Naive B cell (primary cell): Measurements from ENCODE around the gene APOL5. TPM values are rescaled to one million over a fixed set of nuclear protein-coding genes. Genes with fewer than 3 reads are reported as not detected.
"Not testable (repeated sequence)": the region's sequence is repeated elsewhere in the genome, so short reads cannot be mapped to it uniquely, and the experiment has no call there.

Experiments
- ATAC-seq, 2 donors: fragments of 150-1000 bp; cut with Tn5 transposase; 2 replicates each; pipeline ENCODE4 v1.10.0; 2021; ENCODE audit warnings: low read depth in 2 of 2, mild to moderate bottlenecking in 2 of 2, moderate library complexity in 2 of 2
- DNase-seq: peaks from one replicate; pipeline ENCODE4 v3.0.0; 2022
- H3K27ac Mint-ChIP-seq, 6 donors: one replicate each; pipeline ENCODE4 v1.8.0; 2020 to 2022; ENCODE audit warnings: mild to moderate bottlenecking in 6 of 6, mixed read lengths in 6 of 6, moderate library complexity in 5 of 6, inconsistent platforms in 2 of 6
- H3K27me3 Mint-ChIP-seq, 3 donors: one replicate each; pipeline ENCODE4 v1.8.0; 2021 to 2022; ENCODE audit warnings: mixed read lengths in 3 of 3, mild to moderate bottlenecking in 1 of 3
- H3K36me3 Mint-ChIP-seq, 2 donors: one replicate each; pipeline ENCODE4 v1.8.0; 2020 to 2022; ENCODE audit warnings: mixed read lengths in 2 of 2, inconsistent platforms in 1 of 2, mild to moderate bottlenecking in 1 of 2
- H3K4me1 Mint-ChIP-seq, 3 donors: one replicate each; pipeline ENCODE4 v1.8.0; 2020 to 2022; ENCODE audit warnings: mixed read lengths in 3 of 3, inconsistent platforms in 1 of 3, mild to moderate bottlenecking in 1 of 3, moderate library complexity in 1 of 3
- H3K4me3 Mint-ChIP-seq, 8 donors: one replicate each; pipeline ENCODE4 v1.8.0; 2020 to 2022; ENCODE audit warnings: mild to moderate bottlenecking in 8 of 8, mixed read lengths in 8 of 8, moderate library complexity in 8 of 8, inconsistent platforms in 2 of 8
- H3K9me3 Mint-ChIP-seq, 7 donors: one replicate each; pipeline ENCODE4 v1.8.0; 2020 to 2022; ENCODE audit warnings: mixed read lengths in 7 of 7, mild to moderate bottlenecking in 5 of 7, inconsistent platforms in 2 of 7, moderate library complexity in 1 of 7
- polyA plus RNA-seq, 6 donors: library from polyadenylated mRNA; unstranded; fragments of 300-500 nt; fragmentation: Illumina TruSeq; gene quantifications; one replicate each; pipeline ENCODE4 v1.2.3, GENCODE V29; 2021; ENCODE audit warnings: low read depth in 6 of 6

The APOL5 gene
- polyA plus RNA-seq: not detected

DNA sequence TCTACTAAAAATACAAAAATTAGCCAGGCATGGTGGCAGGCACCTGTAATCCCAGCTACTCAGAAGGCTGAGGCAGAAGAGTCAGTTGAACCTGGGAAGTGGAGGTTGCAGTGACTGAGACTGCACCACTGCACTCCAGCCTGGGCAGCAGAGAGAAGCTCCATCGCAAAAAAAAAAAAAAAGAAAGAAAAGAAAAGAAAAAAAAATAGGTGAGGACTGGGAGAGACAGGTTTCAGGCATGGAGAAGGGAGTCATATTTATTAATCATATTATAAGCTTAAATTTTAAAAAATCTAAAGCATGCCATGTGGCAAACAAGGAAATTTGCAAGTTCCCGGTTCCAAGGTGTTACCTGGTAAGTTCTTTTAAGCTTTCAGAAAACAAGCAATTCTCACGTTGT, at the start of gene APOL5:
TSS of gene APOL5 (plus strand) at position 301 of the 400 bp plus-strand sequence. CDS start at position 301, 0 bp downstream.
- H3K9me3 Mint-ChIP-seq: peaks cover 4 to 21% (median 12%) of the 10 kb centered on the region in 7 donors
- ATAC-seq (no peak), DNase-seq (no peak)
- peaks cover 6 to 25% of the 10 kb centered on the region in 2 donors for H3K36me3 Mint-ChIP-seq
- H3K27me3 Mint-ChIP-seq: peaks cover 29 to 58% (median 41%) of the 10 kb centered on the region in 3 donors
- H3K4me3 Mint-ChIP-seq: no peak within 1 kb of the TSS
- H3K4me1 Mint-ChIP-seq: no peaks in the 10 kb centered on the region
- H3K27ac Mint-ChIP-seq: no peak within 1 kb of the TSS

- no peak for ATAC-seq
- H3K27ac Mint-ChIP-seq: no peak overlapping the region
- H3K27me3 Mint-ChIP-seq: no peaks in the 10 kb centered on the region
- no peak overlapping the region for H3K4me3 Mint-ChIP-seq
- no peak for DNase-seq
- peaks cover 0 to 29% (median 19%) of the 10 kb centered on the region in 7 donors for H3K9me3 Mint-ChIP-seq
- peaks cover 10 to 20% (median 13%) of the 10 kb centered on the region in 3 donors for H3K4me1 Mint-ChIP-seq
- peaks cover 0 to 6% of the 10 kb centered on the region in 2 donors for H3K36me3 Mint-ChIP-seq
Measured at GRCh38 chr22:35674335-35674734, 43.3 kb upstream of the APOL5 start.

GRCh38 chr22:35676065-35676464, 41.6 kb upstream of the APOL5 start:
- H3K9me3 Mint-ChIP-seq: peaks cover 0 to 29% (median 19%) of the 10 kb centered on the region in 7 donors
- H3K27ac Mint-ChIP-seq: peak overlapping the region in 2 of 6 donors; percentile 24 to 76
- H3K27me3 Mint-ChIP-seq, H3K36me3 Mint-ChIP-seq: not testable (repeated sequence)
- DNase-seq (peak; percentile 23), ATAC-seq (peak; percentile 45 to 55)
- H3K4me3 Mint-ChIP-seq: peak overlapping the region in 5 of 8 donors; percentile 1 to 78 (median 45)
- peaks cover 15 to 20% (median 17%) of the 10 kb centered on the region in 3 donors for H3K4me1 Mint-ChIP-seq

DNA sequence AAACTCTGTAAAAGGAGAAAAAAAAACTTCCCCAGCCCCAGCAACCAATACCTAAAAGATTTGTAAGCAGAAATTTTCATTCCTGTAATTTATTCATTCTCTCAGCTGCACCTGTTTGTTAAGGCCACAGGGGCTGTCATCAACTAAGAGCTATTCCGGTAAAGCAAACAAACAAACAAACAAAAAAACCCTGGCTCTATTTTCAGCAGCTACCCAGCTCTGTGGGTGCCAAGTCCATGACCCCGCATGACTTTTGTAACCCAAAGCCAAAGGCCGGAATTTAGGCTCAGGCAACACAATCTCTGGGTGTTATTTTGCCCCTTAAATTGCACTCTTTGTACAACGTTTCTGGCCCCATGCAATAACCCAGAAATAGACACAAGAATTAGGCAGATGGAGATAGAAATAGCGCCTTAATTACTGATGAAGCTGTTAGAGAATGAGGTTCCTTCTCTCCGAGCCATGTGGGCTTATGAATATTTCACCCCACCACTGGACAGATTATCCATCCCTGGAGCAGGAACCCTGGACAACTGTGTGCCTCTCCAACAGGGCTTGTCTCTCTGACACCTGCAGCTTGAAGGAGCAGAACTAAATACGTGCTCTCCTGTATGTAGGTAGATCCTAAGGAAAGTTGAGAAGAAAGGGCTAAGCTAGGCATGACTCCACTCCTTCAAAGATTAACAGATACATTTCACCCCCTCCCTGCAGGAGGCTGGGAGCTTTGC, 40.0 kb upstream of the APOL5 start:
- Mint-ChIP-seq H3K27me3 (no peaks in the 10 kb centered on the region), H3K27ac (no peak overlapping the region), H3K36me3 (peaks cover 0 to 6% of the 10 kb centered on the region in 2 donors), H3K9me3 (peaks cover 0 to 33% (median 15%) of the 10 kb centered on the region in 7 donors), H3K4me3 (no peak overlapping the region), H3K4me1 (peaks cover 15 to 20% (median 17%) of the 10 kb centered on the region in 3 donors)
- DNase-seq (no peak), ATAC-seq (no peak)

DNA sequence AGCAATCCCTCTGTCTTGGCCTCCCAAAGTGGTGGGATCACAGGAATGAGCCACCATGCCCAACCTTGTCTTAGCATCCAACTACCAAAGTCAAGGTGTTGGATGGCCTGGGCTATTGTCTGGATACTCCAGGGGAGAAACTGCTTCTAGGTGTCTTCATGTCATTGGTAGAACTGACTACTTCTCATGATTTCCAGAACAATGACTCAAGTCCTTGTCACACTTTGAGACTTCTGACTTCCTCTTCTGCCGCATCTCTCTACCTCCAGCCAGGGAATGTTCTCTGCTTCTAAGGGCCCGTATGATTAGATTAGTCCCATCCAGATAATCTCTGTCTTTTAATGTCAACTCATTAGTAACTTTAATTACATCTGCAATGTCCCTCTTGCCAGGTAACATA, 38.8 kb upstream of the APOL5 start:
- DNase-seq (no peak), ATAC-seq (no peak)
- peaks cover 5 to 12% of the 10 kb centered on the region in 2 donors for H3K36me3 Mint-ChIP-seq
- H3K4me3 Mint-ChIP-seq: no peak overlapping the region
- peaks cover 0 to 28% (median 10%) of the 10 kb centered on the region in 7 donors for H3K9me3 Mint-ChIP-seq
- peaks cover 17 to 22% (median 20%) of the 10 kb centered on the region in 3 donors for H3K4me1 Mint-ChIP-seq
- H3K27me3 Mint-ChIP-seq: peaks cover 5 to 10% (median 9%) of the 10 kb centered on the region in 3 donors
- H3K27ac Mint-ChIP-seq: no peak overlapping the region

DNA sequence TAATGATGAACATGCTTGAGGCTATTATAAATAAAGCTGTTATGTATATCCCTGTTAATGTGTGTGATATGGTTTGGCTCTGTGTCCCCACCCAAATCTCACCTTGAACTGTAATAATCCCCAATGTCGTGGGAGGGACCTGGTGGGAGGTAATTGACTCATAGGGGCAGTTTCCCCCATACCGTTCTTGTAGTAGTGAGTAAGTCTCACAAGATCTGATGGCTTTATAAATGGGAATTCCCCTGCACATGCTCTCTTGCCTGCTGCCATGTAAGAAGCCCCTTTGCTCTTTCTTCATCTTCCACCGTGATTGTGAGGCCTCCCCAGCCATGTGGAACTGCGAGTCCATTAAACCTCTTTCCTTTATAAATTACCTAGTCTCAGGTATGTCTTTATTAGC, 38.2 kb upstream of the APOL5 start:
- H3K36me3 Mint-ChIP-seq: peaks cover 5 to 12% of the 10 kb centered on the region in 2 donors
- not testable (repeated sequence) for H3K4me3 Mint-ChIP-seq, DNase-seq
- peak overlapping the region in 1 of 6 donors; percentile 9 for H3K27ac Mint-ChIP-seq
- ATAC-seq: peak in 1 of 2 donors; percentile 13
- peaks cover 0 to 28% (median 10%) of the 10 kb centered on the region in 7 donors for H3K9me3 Mint-ChIP-seq
- peaks cover 5 to 14% (median 11%) of the 10 kb centered on the region in 3 donors for H3K27me3 Mint-ChIP-seq
- peaks cover 17 to 23% (median 20%) of the 10 kb centered on the region in 3 donors for H3K4me1 Mint-ChIP-seq

DNA sequence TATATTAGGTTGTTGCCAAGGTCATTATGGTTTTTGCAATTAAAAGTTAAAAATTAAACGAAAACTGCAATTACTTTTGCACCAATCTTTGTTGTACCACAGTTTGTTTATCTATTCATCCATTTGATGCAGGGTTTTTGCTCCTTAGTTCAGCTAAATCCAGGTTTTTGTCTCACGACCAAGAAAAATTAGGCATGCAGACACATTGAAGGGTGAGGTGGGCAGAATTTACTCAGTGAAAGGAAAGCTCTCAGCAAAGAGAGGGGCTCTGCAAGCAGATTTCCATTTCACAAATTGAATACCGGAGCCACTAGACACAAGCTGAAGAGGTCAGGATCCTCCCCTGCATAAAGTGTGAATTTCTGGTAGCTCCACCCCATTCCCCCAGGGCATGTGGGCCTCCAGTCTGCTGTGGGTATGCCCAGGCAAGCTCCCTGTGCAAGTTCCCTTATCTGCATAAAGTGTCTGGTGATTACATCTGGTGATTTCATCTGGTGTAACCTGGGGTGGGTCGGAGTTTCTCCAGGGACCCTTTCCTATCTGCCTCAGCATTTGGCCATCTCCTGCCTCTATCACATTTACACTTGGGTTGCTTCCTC, 36.1 kb upstream of the APOL5 start:
- Mint-ChIP-seq H3K4me1 (peaks cover 21 to 28% (median 26%) of the 10 kb centered on the region in 3 donors), H3K4me3 (no peak overlapping the region), H3K36me3 (peaks cover 5 to 7% of the 10 kb centered on the region in 2 donors), H3K27ac (no peak overlapping the region), H3K9me3 (peaks cover 0 to 13% (median 0%) of the 10 kb centered on the region in 7 donors), H3K27me3 (peaks cover 5 to 14% (median 11%) of the 10 kb centered on the region in 3 donors)
- ATAC-seq (no peak), DNase-seq (no peak)

DNA sequence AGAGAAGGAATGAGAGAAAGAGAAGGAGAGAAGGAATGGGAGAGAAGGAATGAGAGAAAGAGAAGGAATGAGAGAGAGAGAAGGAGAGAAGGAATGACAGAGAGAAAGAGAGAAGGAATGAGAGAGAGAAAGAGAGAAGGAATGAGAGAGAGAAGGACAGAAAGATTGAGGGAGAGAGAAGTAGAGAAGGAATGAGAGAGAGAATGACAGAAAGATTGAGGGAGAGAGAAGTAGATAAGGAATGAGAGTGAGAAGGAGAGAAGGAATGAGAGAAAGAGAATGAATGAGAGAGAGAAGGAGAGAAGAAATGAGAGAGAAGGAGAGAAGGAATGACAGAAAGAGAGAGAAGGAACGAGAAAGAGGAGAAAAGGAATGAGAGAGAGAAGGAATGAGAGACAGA, 34.1 kb upstream of the APOL5 start:
- Mint-ChIP-seq H3K27me3 (peaks cover 5 to 14% (median 11%) of the 10 kb centered on the region in 3 donors), H3K4me1 (peaks cover 21 to 28% (median 21%) of the 10 kb centered on the region in 3 donors), H3K4me3 (no peak overlapping the region), H3K36me3 (peaks cover 7 to 9% of the 10 kb centered on the region in 2 donors), H3K9me3 (peaks cover 0 to 13% (median 4%) of the 10 kb centered on the region in 7 donors), H3K27ac (peak overlapping the region in 2 of 6 donors; percentile 4 to 64)
- DNase-seq: no peak
- no peak for ATAC-seq

DNA sequence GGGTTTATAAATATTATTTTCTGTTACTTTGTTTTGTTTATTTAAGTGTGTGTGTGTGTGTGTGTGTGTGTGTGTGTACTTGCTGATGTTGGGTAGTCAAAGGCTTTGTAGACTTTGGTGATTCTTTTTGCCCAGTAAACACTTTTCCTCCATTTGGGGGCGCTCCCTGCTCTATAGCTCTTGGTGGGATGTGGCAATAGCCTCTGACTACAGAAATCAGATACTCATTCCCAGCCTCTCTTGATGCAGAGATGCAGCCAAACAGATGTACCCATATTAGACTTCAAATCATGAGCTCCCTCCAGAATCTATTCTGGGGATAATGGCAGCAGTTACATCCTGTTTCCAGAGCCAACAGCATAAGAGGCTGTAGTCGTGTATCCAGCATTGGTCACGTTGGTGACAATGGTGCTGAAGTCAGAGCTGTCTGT, 33.4 kb upstream of the APOL5 start:
- Mint-ChIP-seq H3K9me3 (peaks cover 0 to 13% (median 4%) of the 10 kb centered on the region in 7 donors), H3K27ac (peak overlapping the region in 1 of 6 donors; percentile 64), H3K4me1 (peaks cover 16 to 24% (median 18%) of the 10 kb centered on the region in 3 donors), H3K36me3 (peaks cover 7 to 9% of the 10 kb centered on the region in 2 donors), H3K27me3 (peaks cover 5 to 17% (median 14%) of the 10 kb centered on the region in 3 donors), H3K4me3 (no peak overlapping the region)
- no peak for ATAC-seq
- DNase-seq: no peak

DNA sequence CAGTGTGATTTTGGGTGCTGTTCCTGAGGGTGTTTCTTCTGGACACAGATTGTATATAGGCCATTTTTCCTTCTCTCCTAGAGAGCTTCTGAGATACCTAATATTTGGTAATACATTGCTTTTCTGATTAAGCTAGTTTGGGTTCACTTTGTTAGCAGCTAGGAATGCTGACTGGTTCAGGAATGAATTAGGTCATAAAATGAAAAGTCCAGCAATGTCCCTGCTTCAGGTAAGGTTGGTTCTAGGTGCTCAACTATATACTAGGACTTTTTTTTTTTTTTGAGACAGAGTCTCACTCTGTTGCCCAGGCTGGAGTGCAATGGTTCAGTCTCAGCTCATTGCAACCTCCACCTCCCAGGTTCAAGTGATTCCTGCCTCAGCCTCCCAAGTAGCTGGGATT, 32.9 kb upstream of the APOL5 start:
- Mint-ChIP-seq H3K4me1 (peaks cover 12 to 22% (median 18%) of the 10 kb centered on the region in 3 donors), H3K4me3 (no peak overlapping the region), H3K36me3 (peaks cover 7 to 9% of the 10 kb centered on the region in 2 donors), H3K27ac (no peak overlapping the region), H3K9me3 (peaks cover 0 to 13% (median 4%) of the 10 kb centered on the region in 7 donors), H3K27me3 (peaks cover 5 to 20% (median 14%) of the 10 kb centered on the region in 3 donors)
- ATAC-seq (no peak), DNase-seq (no peak)

GRCh38 chr22:35685731-35686130, 31.9 kb upstream of the APOL5 start:
- Mint-ChIP-seq H3K4me3 (peak overlapping the region in 5 of 8 donors; percentile 10 to 59 (median 22)), H3K4me1 (peaks cover 12 to 23% (median 18%) of the 10 kb centered on the region in 3 donors), H3K27me3 (peaks cover 5 to 20% (median 14%) of the 10 kb centered on the region in 3 donors), H3K9me3 (peaks cover 0 to 13% (median 4%) of the 10 kb centered on the region in 7 donors), H3K36me3 (peaks cover 7 to 9% of the 10 kb centered on the region in 2 donors), H3K27ac (peak overlapping the region in 4 of 6 donors; percentile 8 to 45 (median 26))
- DNase-seq: no peak
- ATAC-seq: no peak

DNA sequence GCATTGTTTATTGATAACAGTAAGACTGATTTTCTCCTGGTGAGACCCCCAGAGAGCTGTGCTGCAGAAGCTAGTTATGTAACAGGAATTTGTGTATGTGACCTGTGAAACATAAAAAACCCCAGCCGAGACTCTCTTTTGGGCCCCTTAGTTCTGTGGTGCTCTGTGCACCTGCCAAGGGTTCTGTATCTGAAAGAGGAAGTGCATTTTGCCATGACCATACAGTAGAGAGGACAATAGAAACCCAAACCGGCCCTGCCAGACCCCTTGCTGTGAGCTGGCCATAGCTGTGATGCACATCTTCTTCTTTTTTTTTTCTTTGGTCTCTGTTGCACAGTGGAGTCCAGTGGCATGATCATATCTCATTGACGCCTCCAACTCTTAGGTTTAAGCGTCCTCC, 31.4 kb upstream of the APOL5 start:
- ATAC-seq (peak; percentile 61 to 69), DNase-seq (peak; percentile 7)
- peaks cover 5 to 20% (median 14%) of the 10 kb centered on the region in 3 donors for H3K27me3 Mint-ChIP-seq
- no peak overlapping the region for H3K27ac Mint-ChIP-seq
- H3K36me3 Mint-ChIP-seq: peaks cover 7 to 9% of the 10 kb centered on the region in 2 donors
- H3K9me3 Mint-ChIP-seq: peaks cover 0 to 13% (median 4%) of the 10 kb centered on the region in 7 donors
- H3K4me1 Mint-ChIP-seq: peaks cover 12 to 23% (median 18%) of the 10 kb centered on the region in 3 donors
- H3K4me3 Mint-ChIP-seq: peak overlapping the region in 5 of 8 donors; percentile 10 to 59 (median 22)

DNA sequence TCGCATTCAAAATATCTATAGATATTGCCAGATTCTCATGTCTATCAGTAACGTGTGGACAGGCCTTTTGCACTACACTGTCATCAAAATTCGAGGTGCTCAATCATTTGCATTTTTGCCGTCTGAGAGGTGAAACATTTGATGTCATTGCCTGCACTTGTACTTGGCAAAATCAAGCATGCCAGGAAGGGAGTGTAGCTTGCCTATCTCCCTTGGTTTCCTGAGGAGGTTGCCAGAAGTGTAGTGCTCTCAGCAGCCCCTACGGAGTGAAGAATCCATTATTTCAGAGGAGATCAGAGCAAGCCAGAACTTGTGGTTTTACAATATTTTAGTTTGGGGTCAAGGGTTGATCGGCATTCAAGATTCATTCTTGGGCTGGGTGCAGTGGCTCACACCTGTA, 30.2 kb upstream of the APOL5 start:
- Mint-ChIP-seq H3K9me3 (peaks cover 0 to 4% (median 2%) of the 10 kb centered on the region in 7 donors), H3K4me3 (no peak overlapping the region), H3K36me3 (peaks cover 7 to 9% of the 10 kb centered on the region in 2 donors), H3K27me3 (peaks cover 9 to 26% (median 14%) of the 10 kb centered on the region in 3 donors), H3K27ac (peak overlapping the region in 1 of 6 donors; percentile 63), H3K4me1 (peaks cover 12 to 23% (median 18%) of the 10 kb centered on the region in 3 donors)
- DNase-seq (no peak), ATAC-seq (no peak)
